A673 (cell line): ENCODE measurements around the gene MROH8.

Experiments
- CTCF ChIP-seq: fragments of 300-800, 200-600 bp; sonication (generic); conservative IDR thresholded peaks from 2 replicates; pipeline ENCODE4 v1.5.1; 2017; ENCODE audit warnings: low read depth, mild to moderate bottlenecking, antibody characterized with exemption, low read length, moderate library complexity, mixed read lengths
- EZH2 ChIP-seq: fragments of 200-600 bp; sonication (generic); IDR thresholded peaks from 2 replicates; pipeline ENCODE4 v1.6.1; 2017; ENCODE audit warnings: borderline replicate concordance, low read depth, mild to moderate bottlenecking, mixed read lengths, antibody characterized with exemption, low read length; ENCODE audit not compliant: poor library complexity, severe bottlenecking

GRCh38 chr20:37131486-37131885 is 47.9 kb downstream of the MROH8 start:
- TF ChIP-seq CTCF = no peak
- TF ChIP-seq EZH2 = no peak
